H9 (cell line): ENCODE measurements around the gene TMCC3. TPM values are rescaled to one million over a fixed set of nuclear protein-coding genes. Genes with fewer than 3 reads are reported as not detected.

ENCODE experiments used
- DNase-seq: peaks from one replicate; pipeline ENCODE4 v3.0.0-alpha.2; 2017
- H2AFZ ChIP-seq: one replicate; pipeline ENCODE4 v1.6.1; 2013; ENCODE audit warnings: mild to moderate bottlenecking, low read length, control low read depth, moderate library complexity
- H2AK5ac ChIP-seq: 2 replicates; pipeline ENCODE4 v1.6.1; 2013; ENCODE audit warnings: low read length, control low read depth, mixed read lengths; ENCODE audit not compliant: insufficient read length
- H2BK120ac ChIP-seq: one replicate; pipeline ENCODE4 v1.6.1; 2013; ENCODE audit warnings: low read depth, mild to moderate bottlenecking, low read length, control low read depth, inconsistent platforms; ENCODE audit not compliant: poor library complexity, severe bottlenecking
- H2BK12ac ChIP-seq: 2 replicates; pipeline ENCODE4 v1.6.1; 2013; ENCODE audit warnings: low read length, control low read depth, mixed read lengths, low read depth; ENCODE audit not compliant: insufficient read length
- H2BK15ac ChIP-seq: 2 replicates; pipeline ENCODE4 v1.6.1; 2013; ENCODE audit warnings: low read depth, low read length, control low read depth
- H2BK20ac ChIP-seq: one replicate; pipeline ENCODE4 v1.6.1; 2013; ENCODE audit warnings: low read depth, mild to moderate bottlenecking, low read length, control low read depth, inconsistent platforms; ENCODE audit not compliant: poor library complexity, severe bottlenecking
- H2BK5ac ChIP-seq: 2 replicates; pipeline ENCODE4 v1.6.1; 2013; ENCODE audit warnings: low read length, control low read depth, mixed read lengths; ENCODE audit not compliant: insufficient read length
- H3K14ac ChIP-seq: 2 replicates; pipeline ENCODE4 v1.6.1; 2013; ENCODE audit warnings: low read length, control low read depth; ENCODE audit not compliant: insufficient read depth
- H3K18ac ChIP-seq: 2 replicates; pipeline ENCODE4 v1.6.1; 2013; ENCODE audit warnings: low read depth, mild to moderate bottlenecking, mixed read lengths, low read length, control low read depth; ENCODE audit not compliant: insufficient read length
- H3K23ac ChIP-seq: 2 replicates; pipeline ENCODE4 v1.6.1; 2013; ENCODE audit warnings: low read length, control low read depth, mixed read lengths, low read depth; ENCODE audit not compliant: insufficient read length
- H3K23me2 ChIP-seq: 2 replicates; pipeline ENCODE4 v1.6.1; 2013; ENCODE audit warnings: low read depth, mild to moderate bottlenecking, mixed read lengths, low read length, control low read depth; ENCODE audit not compliant: insufficient read length, poor library complexity, severe bottlenecking
- H3K27ac ChIP-seq: 2 replicates; pipeline ENCODE4 v1.5.1; 2013; ENCODE audit warnings: low read length, control low read depth, mixed read lengths, low read depth; ENCODE audit not compliant: insufficient read length
- H3K27me3 ChIP-seq: 2 replicates; pipeline ENCODE4 v1.6.1; 2013; ENCODE audit warnings: low read length, control low read depth, inconsistent platforms; ENCODE audit not compliant: insufficient read depth
- H3K4ac ChIP-seq: 2 replicates; pipeline ENCODE4 v1.6.1; 2013; ENCODE audit warnings: low read depth, mild to moderate bottlenecking, control low read depth, inconsistent platforms, low read length, moderate library complexity
- H3K4me1 ChIP-seq: 2 replicates; pipeline ENCODE4 v1.6.1; 2013; ENCODE audit warnings: low read length, control low read depth, inconsistent platforms; ENCODE audit not compliant: insufficient read depth
- H3K4me2 ChIP-seq: 2 replicates; pipeline ENCODE4 v1.6.1; 2013; ENCODE audit warnings: low read length, control low read depth, mixed read lengths; ENCODE audit not compliant: insufficient read length, insufficient read depth
- H3K56ac ChIP-seq: 2 replicates; pipeline ENCODE4 v1.6.1; 2013; ENCODE audit warnings: low read depth, mild to moderate bottlenecking, mixed read lengths, low read length, control low read depth; ENCODE audit not compliant: insufficient read length
- H3K79me1 ChIP-seq: 2 replicates; pipeline ENCODE4 v1.6.1; 2013; ENCODE audit warnings: low read depth, mild to moderate bottlenecking, moderate library complexity, low read length, control low read depth, inconsistent platforms; ENCODE audit not compliant: insufficient read depth, poor library complexity, severe bottlenecking
- H3K79me2 ChIP-seq: 2 replicates; pipeline ENCODE4 v1.6.1; 2013; ENCODE audit warnings: low read length, control low read depth, inconsistent platforms; ENCODE audit not compliant: insufficient read depth
- H3K9ac ChIP-seq: 2 replicates; pipeline ENCODE4 v1.6.1; 2013; ENCODE audit warnings: low read length, control low read depth, mixed read lengths; ENCODE audit not compliant: insufficient read length; ENCODE audit errors: extremely low read depth
- H3K9me3 ChIP-seq: one replicate; pipeline ENCODE4 v1.6.1; 2013; ENCODE audit warnings: low read depth, low read length, inconsistent platforms; ENCODE audit not compliant: control insufficient read depth
- H3T11ph ChIP-seq: one replicate; pipeline ENCODE4 v1.6.1; 2013; ENCODE audit warnings: mild to moderate bottlenecking, low read length, control low read depth, inconsistent platforms
- H4K20me1 ChIP-seq: one replicate; pipeline ENCODE4 v1.6.1; 2013; ENCODE audit not compliant: control insufficient read depth, insufficient read length, insufficient read depth
- H4K5ac ChIP-seq: 2 replicates; pipeline ENCODE4 v1.6.1; 2013; ENCODE audit warnings: low read depth, mild to moderate bottlenecking, mixed read lengths, low read length, control low read depth; ENCODE audit not compliant: insufficient read length
- H4K8ac ChIP-seq: replicated peaks from 2 replicates; pipeline ENCODE4 v1.6.1; 2013; ENCODE audit warnings: low read length, control low read depth, mixed read lengths, low read depth; ENCODE audit not compliant: insufficient read length
- H4K91ac ChIP-seq: 2 replicates; pipeline ENCODE4 v1.6.1; 2013; ENCODE audit warnings: low read depth, mild to moderate bottlenecking, moderate library complexity, mixed read lengths, low read length, control low read depth; ENCODE audit not compliant: insufficient read length
- H3K27ac Mint-ChIP-seq, 3 experiments: 2 replicates in 2 of 3; 3 replicates in 1 of 3; pipeline ENCODE4 v1.8.0; 2020 to 2021; ENCODE audit warnings: mixed read lengths in 3 of 3, mild to moderate bottlenecking in 1 of 3, moderate library complexity in 1 of 3
- H3K27me3 Mint-ChIP-seq: 2 replicates; pipeline ENCODE4 v1.8.0; 2021; ENCODE audit warnings: low read depth, mild to moderate bottlenecking, moderate library complexity, mixed read lengths
- H3K36me3 Mint-ChIP-seq, 3 experiments: 2 replicates in 2 of 3; 3 replicates in 1 of 3; pipeline ENCODE4 v1.8.0; 2020 to 2021; ENCODE audit warnings: low read depth in 3 of 3, mixed read lengths in 3 of 3; ENCODE audit not compliant: insufficient read depth in 1 of 3
- H3K4me1 Mint-ChIP-seq, 2 experiments: 2 replicates each; pipeline ENCODE4 v1.8.0; 2020; ENCODE audit warnings: mixed read lengths in 2 of 2
- H3K4me3 Mint-ChIP-seq, 2 experiments: 2 replicates in 1 of 2; 3 replicates in 1 of 2; pipeline ENCODE4 v1.8.0; 2020 to 2021; ENCODE audit warnings: mild to moderate bottlenecking in 2 of 2, mixed read lengths in 2 of 2, moderate library complexity in 1 of 2
- H3K9me3 Mint-ChIP-seq, 2 experiments: 2 replicates in 1 of 2; 3 replicates in 1 of 2; pipeline ENCODE4 v1.8.0; 2020; ENCODE audit warnings: mild to moderate bottlenecking in 2 of 2, mixed read lengths in 2 of 2, moderate library complexity in 1 of 2
- CTCF ChIP-seq: fragments of 200-600 bp; sonication (generic); conservative IDR thresholded peaks from 3 replicates; pipeline ENCODE4 v1.8.0; 2021; ENCODE audit warnings: antibody characterized with exemption, mild to moderate bottlenecking
- WGBS: extraction: QIAGEN DNeasy Blood & Tissue Kit; methylation state at CpG from one replicate; pipeline ENCODE4 v1.1.7; 2013; ENCODE audit warnings: missing lambda C conversion rate, low lambda C conversion rate, mixed read lengths; ENCODE audit not compliant: insufficient read length; ENCODE audit errors: extremely low coverage; 5-methylcytosine and 5-hydroxymethylcytosine counted together
- total RNA-seq: library from RNA; stranded (reverse); gene quantifications from 2 replicates; pipeline ENCODE4 v1.2.1, GENCODE V29; 2021

Gene TMCC3
- total RNA-seq, 1 experiment from 2014 or later, result 0.87 TPM

GRCh38 chr12:94633401-94633800 is 17.0 kb downstream of the TMCC3 start:
- no peak overlapping the region for H3K4me3 Mint-ChIP-seq
- no peak for TF ChIP-seq CTCF
- no peak overlapping the region for H3T11ph ChIP-seq
- no peaks in the 10 kb centered on the region for H3K79me1 ChIP-seq
- no peaks in the 10 kb centered on the region for H3K79me2 ChIP-seq
- no peak overlapping the region for H2AK5ac ChIP-seq
- H3K18ac ChIP-seq, result no peak overlapping the region
- H2AFZ ChIP-seq, result no peak overlapping the region
- H3K14ac ChIP-seq, result no peak overlapping the region
- no CpG with 5 or more reads among the region's 1 CpG for WGBS
- H2BK120ac ChIP-seq, result no peak overlapping the region
- H3K9me3 ChIP-seq, result no peaks in the 10 kb centered on the region
- H3K23ac ChIP-seq, result no peak overlapping the region
- no peak overlapping the region for H3K4ac ChIP-seq
- no peak overlapping the region for H3K4me2 ChIP-seq
- no peak overlapping the region for H2BK15ac ChIP-seq
- no peak overlapping the region for H4K8ac ChIP-seq
- no peak overlapping the region for H4K5ac ChIP-seq
- H4K20me1 ChIP-seq, result no peaks in the 10 kb centered on the region
- H3K9ac ChIP-seq, result no peak overlapping the region
- no peak overlapping the region for H4K91ac ChIP-seq
- no peak overlapping the region for H3K27ac ChIP-seq
- H3K23me2 ChIP-seq, result no peaks in the 10 kb centered on the region
- H3K4me1 Mint-ChIP-seq, result no peaks in the 10 kb centered on the region
- DNase-seq, result no peak
- H2BK20ac ChIP-seq, result no peak overlapping the region
- H3K36me3 Mint-ChIP-seq, result no peaks in the 10 kb centered on the region
- H3K27me3 ChIP-seq, result no peaks in the 10 kb centered on the region
- H3K27ac Mint-ChIP-seq, result no peak overlapping the region
- no peak overlapping the region for H2BK12ac ChIP-seq
- no peaks in the 10 kb centered on the region for H3K9me3 Mint-ChIP-seq
- H3K4me1 ChIP-seq, result no peaks in the 10 kb centered on the region
- H2BK5ac ChIP-seq, result no peak overlapping the region
- H3K27me3 Mint-ChIP-seq, result no peaks in the 10 kb centered on the region; the same call in 1 of the 2 replicates
- H3K56ac ChIP-seq, result no peak overlapping the region
